ENCODE data around the gene EMC8. TPM values are rescaled to one million over a fixed set of nuclear protein-coding genes. Genes with fewer than 3 reads are reported as not detected.

The EMC8 gene
- total RNA-seq, 1 donor from 2014 or later, result 21.8 TPM

Small RNA genes lying within 50 kb of the gene (microRNA-seq; reads per million reads assigned to microRNA genes)
- gene MIR1910, result not detected

Other genes starting within 250 kb of the EMC8 start
- gene GSE1, start 186.2 kb downstream of the EMC8 start, total RNA-seq, result 30.3 TPM
- gene GINS2, start 110.6 kb downstream of the EMC8 start, total RNA-seq, result 0.81 TPM
- 2.3 TPM for gene C16orf74, start 48.4 kb downstream of the EMC8 start, total RNA-seq
- 2,159 TPM for gene COX4I1, start 151 bp upstream of the EMC8 start, total RNA-seq
- gene IRF8, start 99.6 kb upstream of the EMC8 start, total RNA-seq, result 3.0 TPM